Astrocyte (in vitro differentiated cells and primary cell): ENCODE measurements around the gene CEACAM6. TPM values are rescaled to one million over a fixed set of nuclear protein-coding genes. Genes with fewer than 3 reads are reported as not detected.

Experiments
- DNase-seq: peaks from one replicate; pipeline ENCODE4 v3.0.0-alpha.2; 2010; ENCODE audit warnings: low read depth
- FAIRE-seq: peaks from 2 replicates; lab custom pipeline; 2011; peaks lifted over from hg19 to GRCh38; lab: Jason Lieb, UNC
- H2AFZ ChIP-seq: 2 replicates; pipeline ENCODE4 v1.6.0; 2012; ENCODE audit warnings: low read depth, low read length, inconsistent platforms
- H3K27ac ChIP-seq: 2 replicates; pipeline ENCODE4 v1.5.1; 2011; ENCODE audit warnings: low read depth, low read length, inconsistent platforms
- H3K27me3 ChIP-seq: 2 replicates; pipeline ENCODE4 v1.6.0; 2011; ENCODE audit warnings: low read length, inconsistent platforms; ENCODE audit not compliant: insufficient read depth
- H3K36me3 ChIP-seq: 2 replicates; pipeline ENCODE4 v1.5.1; 2011; ENCODE audit warnings: low read length, inconsistent platforms; ENCODE audit not compliant: insufficient read depth
- H3K4me1 ChIP-seq: 2 replicates; pipeline ENCODE4 v1.5.1; 2011; ENCODE audit warnings: low read length, inconsistent platforms; ENCODE audit not compliant: insufficient read depth
- H3K4me2 ChIP-seq: 2 replicates; pipeline ENCODE4 v1.6.0; 2012; ENCODE audit warnings: low read length, inconsistent platforms
- H3K4me3 ChIP-seq: 2 replicates; pipeline ENCODE4 v1.5.1; 2011; ENCODE audit warnings: low read depth, mild to moderate bottlenecking, low read length, inconsistent platforms; ENCODE audit not compliant: insufficient read depth
- H3K79me2 ChIP-seq: 2 replicates; pipeline ENCODE4 v1.6.0; 2012; ENCODE audit warnings: mild to moderate bottlenecking, low read length, inconsistent platforms; ENCODE audit not compliant: insufficient read depth
- H3K9ac ChIP-seq: 2 replicates; pipeline ENCODE4 v1.6.0; 2012; ENCODE audit warnings: mild to moderate bottlenecking, low read length, inconsistent platforms
- H3K9me3 ChIP-seq: 2 replicates; pipeline ENCODE4 v1.5.1; 2012; ENCODE audit warnings: low read depth, mild to moderate bottlenecking, low read length, inconsistent platforms; ENCODE audit not compliant: insufficient read depth
- H4K20me1 ChIP-seq: 2 replicates; pipeline ENCODE4 v1.6.0; 2012; ENCODE audit warnings: low read length, inconsistent platforms; ENCODE audit not compliant: insufficient read depth
- H3K27ac Mint-ChIP-seq: one replicate; pipeline ENCODE4 v1.8.0; 2021; ENCODE audit warnings: mild to moderate bottlenecking, mixed read lengths; ENCODE audit not compliant: unreplicated experiment
- H3K27me3 Mint-ChIP-seq: one replicate; pipeline ENCODE4 v1.8.0; 2021; ENCODE audit warnings: low read depth, mixed read lengths; ENCODE audit not compliant: unreplicated experiment
- H3K36me3 Mint-ChIP-seq: one replicate; pipeline ENCODE4 v1.8.0; 2021; ENCODE audit warnings: low read depth, mixed read lengths; ENCODE audit not compliant: unreplicated experiment
- H3K4me1 Mint-ChIP-seq: one replicate; pipeline ENCODE4 v1.8.0; 2021; ENCODE audit warnings: low read depth, mixed read lengths; ENCODE audit not compliant: unreplicated experiment
- H3K4me3 Mint-ChIP-seq: one replicate; pipeline ENCODE4 v1.8.0; 2021; ENCODE audit warnings: mild to moderate bottlenecking, moderate library complexity, mixed read lengths; ENCODE audit not compliant: unreplicated experiment
- H3K9me3 Mint-ChIP-seq: one replicate; pipeline ENCODE4 v1.8.0; 2021; ENCODE audit warnings: mild to moderate bottlenecking, mixed read lengths; ENCODE audit not compliant: unreplicated experiment
- CTCF ChIP-seq: IDR thresholded peaks from 2 replicates; pipeline ENCODE4 v1.5.1; 2011; ENCODE audit warnings: low read depth, mild to moderate bottlenecking, inconsistent platforms, low read length, moderate library complexity; ENCODE audit not compliant: insufficient read depth
- EZH2 ChIP-seq: IDR thresholded peaks from 2 replicates; pipeline ENCODE4 v1.6.1; 2012; ENCODE audit warnings: mild to moderate bottlenecking, low read length, inconsistent platforms; ENCODE audit not compliant: insufficient read depth
- total RNA-seq: library from RNA; stranded (reverse); gene quantifications from 2 replicates; pipeline ENCODE4 v1.2.1, GENCODE V29; 2021

CEACAM6 gene
- total RNA-seq, 1 donor from 2014 or later = not detected

- TF ChIP-seq CTCF (no peak), EZH2 (no peak)
- H3K27ac Mint-ChIP-seq = no peak overlapping the region
- DNase-seq (no peak), FAIRE-seq (no peak)
- H3K4me3 Mint-ChIP-seq = no peak overlapping the region
- Histone ChIP-seq H3K9ac (no peak overlapping the region), H3K4me3 (no peak overlapping the region), H3K36me3 (no peaks in the 10 kb centered on the region), H3K4me2 (no peak overlapping the region), H3K9me3 (no peaks in the 10 kb centered on the region), H3K27ac (no peak overlapping the region), H2AFZ (no peak overlapping the region), H3K27me3 (no peaks in the 10 kb centered on the region), H4K20me1 (no peaks in the 10 kb centered on the region), H3K4me1 (no peaks in the 10 kb centered on the region), H3K79me2 (no peaks in the 10 kb centered on the region)
- no peaks in the 10 kb centered on the region for H3K9me3 Mint-ChIP-seq
- no peaks in the 10 kb centered on the region for H3K36me3 Mint-ChIP-seq
- peaks cover 59% of the 10 kb centered on the region for H3K27me3 Mint-ChIP-seq
- H3K4me1 Mint-ChIP-seq = no peaks in the 10 kb centered on the region
Measured at GRCh38 chr19:41808663-41809566, 53.6 kb downstream of the CEACAM6 start.

DNA sequence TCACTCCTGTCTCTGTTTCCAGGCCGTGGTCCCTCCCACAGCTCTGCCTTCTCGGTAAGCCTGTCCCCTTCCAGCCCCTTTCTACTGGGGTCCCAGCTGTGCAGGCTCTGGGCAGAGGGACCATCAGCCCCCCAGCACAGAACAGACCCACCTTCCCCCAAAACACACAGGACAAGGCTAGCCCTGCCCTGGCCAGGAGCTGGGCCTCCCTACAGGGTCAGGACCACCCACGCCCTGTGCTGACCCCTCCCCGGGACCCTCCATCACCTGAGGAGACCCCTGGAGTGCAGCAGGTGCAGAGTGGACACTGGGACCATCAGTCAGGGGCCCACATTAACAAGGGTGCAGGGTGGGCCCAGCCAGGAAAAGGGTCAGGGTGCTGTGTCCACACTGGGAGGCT, 55.0 kb downstream of the CEACAM6 start:
- Mint-ChIP-seq H3K27me3 (peaks cover 65% of the 10 kb centered on the region), H3K4me1 (no peaks in the 10 kb centered on the region), H3K4me3 (no peak overlapping the region), H3K9me3 (no peaks in the 10 kb centered on the region), H3K36me3 (no peaks in the 10 kb centered on the region), H3K27ac (no peak overlapping the region)
- TF ChIP-seq EZH2 (no peak), CTCF (no peak)
- H3K27ac ChIP-seq = no peak overlapping the region
- H3K27me3 ChIP-seq = no peaks in the 10 kb centered on the region
- H3K4me1 ChIP-seq = no peaks in the 10 kb centered on the region
- no peaks in the 10 kb centered on the region for H3K36me3 ChIP-seq
- no peak overlapping the region for H3K9ac ChIP-seq
- FAIRE-seq (no peak), DNase-seq (no peak)
- no peak overlapping the region for H3K4me2 ChIP-seq
- H4K20me1 ChIP-seq = no peaks in the 10 kb centered on the region
- no peaks in the 10 kb centered on the region for H3K79me2 ChIP-seq
- no peak overlapping the region for H3K4me3 ChIP-seq
- no peaks in the 10 kb centered on the region for H3K9me3 ChIP-seq
- H2AFZ ChIP-seq = no peak overlapping the region

- DNase-seq = no peak
Measured at GRCh38 chr19:41811036-41811435, 55.7 kb downstream of the CEACAM6 start.

More at GRCh38 chr19:41811036-41811435, 55.7 kb downstream of the CEACAM6 start:
- no peak overlapping the region for H3K9ac ChIP-seq
- no peaks in the 10 kb centered on the region for H3K79me2 ChIP-seq
- H3K27me3 Mint-ChIP-seq = peaks cover 63% of the 10 kb centered on the region
- H3K4me3 ChIP-seq = no peak overlapping the region
- no peak overlapping the region for H3K4me2 ChIP-seq
- H3K4me1 Mint-ChIP-seq = no peaks in the 10 kb centered on the region
- no peaks in the 10 kb centered on the region for H3K36me3 ChIP-seq
- no peaks in the 10 kb centered on the region for H3K9me3 ChIP-seq
- H3K27me3 ChIP-seq = no peaks in the 10 kb centered on the region
- TF ChIP-seq CTCF (no peak), EZH2 (no peak)
- H3K4me3 Mint-ChIP-seq = no peak overlapping the region
- no peaks in the 10 kb centered on the region for H3K36me3 Mint-ChIP-seq
- no peaks in the 10 kb centered on the region for H3K9me3 Mint-ChIP-seq
- H3K27ac ChIP-seq = no peak overlapping the region
- no peaks in the 10 kb centered on the region for H4K20me1 ChIP-seq
- H2AFZ ChIP-seq = no peak overlapping the region
- H3K27ac Mint-ChIP-seq = no peak overlapping the region
- FAIRE-seq = no peak
- H3K4me1 ChIP-seq = no peaks in the 10 kb centered on the region
